GM21825 (cell line): Measurements from ENCODE around the gene GNAZ.

ENCODE experiments used
- ATAC-seq: cut with Tn5 transposase; IDR thresholded peaks from one replicate; pipeline ENCODE4 v1.9.1; 2021; ENCODE audit warnings: mild to moderate bottlenecking, moderate library complexity; ENCODE audit not compliant: unreplicated experiment

GNAZ gene

GRCh38 chr22:23117891-23118646 lies 47.8 kb downstream of the GNAZ start:
- no peak for ATAC-seq

- ATAC-seq = no peak
Measured at GRCh38 chr22:23118647-23119493, 48.6 kb downstream of the GNAZ start.

GRCh38 chr22:23119494-23120414 lies 49.4 kb downstream of the GNAZ start:
- ATAC-seq = no peak

- no peak for ATAC-seq
Measured at GRCh38 chr22:23120415-23120899, 50.1 kb downstream of the GNAZ start.

GRCh38 chr22:23121000-23121421 lies 50.7 kb downstream of the GNAZ start:
- ATAC-seq = no peak

GRCh38 chr22:23121424-23121823 lies 51.1 kb downstream of the GNAZ start:
- ATAC-seq = no peak

GRCh38 chr22:23122216-23122957 lies 52.1 kb downstream of the GNAZ start:
- no peak for ATAC-seq

- no peak for ATAC-seq
Measured at GRCh38 chr22:23122992-23123803, 52.9 kb downstream of the GNAZ start.

GRCh38 chr22:23123804-23124254 lies 53.5 kb downstream of the GNAZ start:
- ATAC-seq = no peak

- ATAC-seq = no peak
Measured at GRCh38 chr22:23124611-23125511, 54.5 kb downstream of the GNAZ start.

- ATAC-seq = no peak
Measured at GRCh38 chr22:23125512-23126103, 55.3 kb downstream of the GNAZ start.

- no peak for ATAC-seq
Measured at GRCh38 chr22:23126165-23127054, 56.1 kb downstream of the GNAZ start.

- ATAC-seq = no peak
Measured at GRCh38 chr22:23127055-23127756, 56.9 kb downstream of the GNAZ start.

- no peak for ATAC-seq
Measured at GRCh38 chr22:23127788-23128187, 57.5 kb downstream of the GNAZ start.

GRCh38 chr22:23128269-23129108 lies 58.2 kb downstream of the GNAZ start:
- ATAC-seq = no peak
